ENCODE results near the gene BRD1.

- TF ChIP-seq POLR2A (IDR thresholded peaks at IDR 0.05; ENCODE audit: low read depth, low read length) (no peak), POLR2AphosphoS5 (IDR thresholded peaks at IDR 0.05; ENCODE audit: low read depth, low read length) (no peak)
These were observed 48.5 kb downstream of the BRD1 start for GRCh38 chr22:49779211-49779610.

Data from GM12892 (cell line).